AG04449 (cell line): ENCODE results near the gene CMTM5.

Source experiments
- CTCF ChIA-PET: fragments of 350-600 bp; formaldehyde crosslinking; extraction: SDS; loops from one replicate; lab custom pipeline; 2021; ENCODE audit warnings: antibody characterized with exemption; lab: Yijun Ruan, JAX
- POLR2A ChIA-PET: fragments of 400-600, 350-600 bp; formaldehyde crosslinking; extraction: SDS; loops from one replicate; lab custom pipeline; 2020; ENCODE audit warnings: antibody characterized with exemption, inconsistent platforms; lab: Yijun Ruan, JAX
- DNase-seq: peaks from one replicate; pipeline ENCODE4 v3.0.0-alpha.2; 2010; ENCODE audit warnings: low read depth, low spot score
- H3K4me3 ChIP-seq: 2 replicates; pipeline ENCODE4 v1.5.1; 2011; ENCODE audit warnings: low read depth, mild to moderate bottlenecking, control low read depth, low read length
- TF ChIP-seq, protein P1 (sequence below): IDR thresholded peaks from one replicate; pipeline ENCODE4 v1.5.1; 2011; ENCODE audit warnings: mild to moderate bottlenecking, moderate library complexity, low read length, control low read depth, inconsistent platforms; ENCODE audit not compliant: insufficient read depth; ENCODE audit errors: missing control alignments

CMTM5 gene

DNA sequence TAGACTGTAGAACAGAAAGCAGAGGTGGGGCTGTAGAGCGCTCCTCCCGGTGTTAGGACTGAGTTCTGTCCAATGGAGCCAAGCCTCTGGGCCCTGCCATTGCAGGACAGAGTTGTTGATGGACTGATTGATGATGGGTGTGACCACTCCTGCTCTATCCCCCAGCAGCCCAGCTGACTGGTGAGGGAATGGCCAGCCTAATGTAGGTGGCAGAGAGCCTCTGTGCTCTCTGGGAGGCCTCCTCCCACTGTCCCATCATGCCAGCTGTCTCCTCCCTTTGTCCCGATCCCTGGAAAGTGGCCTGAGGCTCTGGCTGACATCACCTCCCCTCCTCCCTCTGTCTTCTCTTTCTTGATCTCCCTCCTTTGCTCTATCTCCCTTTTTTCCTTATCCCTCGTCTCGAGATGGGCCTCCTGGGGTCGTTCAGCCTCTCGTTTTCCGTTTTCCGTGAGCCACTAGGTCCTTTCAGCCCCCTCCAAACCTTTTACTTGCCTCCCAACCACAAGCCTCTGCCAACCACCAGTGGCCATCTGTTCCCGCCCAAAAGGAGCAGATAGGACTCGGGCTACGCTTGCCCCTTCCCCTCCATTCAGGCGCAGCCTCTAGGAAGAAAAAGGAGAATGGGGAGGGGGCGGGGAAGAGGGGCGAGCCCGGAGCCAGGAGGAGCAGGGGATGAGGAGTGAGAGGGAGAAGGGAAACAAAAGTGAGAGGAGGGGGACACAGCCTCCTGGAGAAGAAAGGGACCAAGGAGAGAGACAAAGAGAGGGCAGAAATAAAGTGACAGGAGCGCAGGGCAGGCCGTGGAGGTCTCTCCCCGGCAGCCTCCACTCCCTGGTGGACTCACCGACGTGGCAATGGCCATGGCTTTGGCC, 12.4 kb upstream of the CMTM5 start:
- TF ChIP-seq, protein P1, sequence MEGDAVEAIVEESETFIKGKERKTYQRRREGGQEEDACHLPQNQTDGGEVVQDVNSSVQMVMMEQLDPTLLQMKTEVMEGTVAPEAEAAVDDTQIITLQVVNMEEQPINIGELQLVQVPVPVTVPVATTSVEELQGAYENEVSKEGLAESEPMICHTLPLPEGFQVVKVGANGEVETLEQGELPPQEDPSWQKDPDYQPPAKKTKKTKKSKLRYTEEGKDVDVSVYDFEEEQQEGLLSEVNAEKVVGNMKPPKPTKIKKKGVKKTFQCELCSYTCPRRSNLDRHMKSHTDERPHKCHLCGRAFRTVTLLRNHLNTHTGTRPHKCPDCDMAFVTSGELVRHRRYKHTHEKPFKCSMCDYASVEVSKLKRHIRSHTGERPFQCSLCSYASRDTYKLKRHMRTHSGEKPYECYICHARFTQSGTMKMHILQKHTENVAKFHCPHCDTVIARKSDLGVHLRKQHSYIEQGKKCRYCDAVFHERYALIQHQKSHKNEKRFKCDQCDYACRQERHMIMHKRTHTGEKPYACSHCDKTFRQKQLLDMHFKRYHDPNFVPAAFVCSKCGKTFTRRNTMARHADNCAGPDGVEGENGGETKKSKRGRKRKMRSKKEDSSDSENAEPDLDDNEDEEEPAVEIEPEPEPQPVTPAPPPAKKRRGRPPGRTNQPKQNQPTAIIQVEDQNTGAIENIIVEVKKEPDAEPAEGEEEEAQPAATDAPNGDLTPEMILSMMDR = no peak
- POLR2A ChIA-PET = interaction anchor here (0.9 to 1.5 kb wide), 2 partner anchors 11 to 43 kb away, joined by 4 read pairs; partner anchors contain the start of gene PABPN1
- CTCF ChIA-PET = interaction anchor here (1.1 to 12.6 kb wide), 5 partner anchors 16 to 196 kb away, joined by 3 to 153 read pairs (median 4); partner anchors contain the start of gene CMTM5
- DNase-seq = no peak
- H3K4me3 ChIP-seq = peak overlapping the region; percentile 74

DNA sequence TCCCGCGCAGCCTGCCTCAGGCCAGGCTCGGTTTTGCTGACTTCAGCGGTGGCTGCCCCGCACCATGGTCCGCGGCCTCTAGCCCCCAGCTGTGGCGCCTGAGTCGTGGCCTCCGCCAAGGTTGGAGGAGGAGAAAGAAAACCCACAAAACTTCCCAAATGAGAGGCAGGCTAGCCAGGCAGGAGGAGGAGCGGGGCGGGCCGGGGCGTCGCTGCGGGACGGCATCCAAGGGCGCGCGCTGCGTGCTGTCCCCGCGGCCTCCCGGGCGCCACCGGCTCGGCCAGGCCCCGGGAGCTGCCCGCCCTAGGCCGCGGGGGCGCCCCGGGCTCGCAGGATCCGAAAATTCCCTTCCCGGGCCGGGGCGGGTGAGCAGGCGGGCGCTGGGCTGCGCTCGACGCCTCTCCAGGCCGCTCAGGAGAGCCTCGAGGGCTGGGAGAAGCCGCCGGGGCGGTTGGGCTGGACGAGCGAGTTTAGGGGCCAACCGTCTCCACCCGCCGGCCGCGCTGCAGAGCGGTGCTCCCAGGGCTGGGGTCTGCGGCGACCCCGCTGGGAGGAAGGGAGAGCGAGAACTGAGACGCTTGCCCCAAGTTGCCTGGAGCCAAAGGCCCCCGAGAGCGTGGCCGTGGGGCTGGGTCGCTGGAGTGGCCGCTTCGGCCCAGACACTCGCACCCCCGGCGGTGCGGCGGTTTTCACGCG, 11.7 kb upstream of the CMTM5 start, which contains the start of gene EFS:
Gene EFS, minus strand, starts transcription at position 137 of the 696 bp plus-strand sequence. CDS start 147 bp downstream, outside the sequence.
- ChIA-PET POLR2A (interaction anchor here (1.2 to 1.8 kb wide), 2 partner anchors 20 to 44 kb away, joined by 3 to 11 read pairs; partner anchors contain the start of gene PABPN1), CTCF (interaction anchor here (12.6 kb wide), 1 partner anchor 15 kb away, joined by 153 read pairs; the partner anchor contains the start of gene CMTM5)
- TF ChIP-seq, protein P1 = no peak
- peak within 1 kb of the TSS; percentile 74 for H3K4me3 ChIP-seq
- DNase-seq = no peak

DNA sequence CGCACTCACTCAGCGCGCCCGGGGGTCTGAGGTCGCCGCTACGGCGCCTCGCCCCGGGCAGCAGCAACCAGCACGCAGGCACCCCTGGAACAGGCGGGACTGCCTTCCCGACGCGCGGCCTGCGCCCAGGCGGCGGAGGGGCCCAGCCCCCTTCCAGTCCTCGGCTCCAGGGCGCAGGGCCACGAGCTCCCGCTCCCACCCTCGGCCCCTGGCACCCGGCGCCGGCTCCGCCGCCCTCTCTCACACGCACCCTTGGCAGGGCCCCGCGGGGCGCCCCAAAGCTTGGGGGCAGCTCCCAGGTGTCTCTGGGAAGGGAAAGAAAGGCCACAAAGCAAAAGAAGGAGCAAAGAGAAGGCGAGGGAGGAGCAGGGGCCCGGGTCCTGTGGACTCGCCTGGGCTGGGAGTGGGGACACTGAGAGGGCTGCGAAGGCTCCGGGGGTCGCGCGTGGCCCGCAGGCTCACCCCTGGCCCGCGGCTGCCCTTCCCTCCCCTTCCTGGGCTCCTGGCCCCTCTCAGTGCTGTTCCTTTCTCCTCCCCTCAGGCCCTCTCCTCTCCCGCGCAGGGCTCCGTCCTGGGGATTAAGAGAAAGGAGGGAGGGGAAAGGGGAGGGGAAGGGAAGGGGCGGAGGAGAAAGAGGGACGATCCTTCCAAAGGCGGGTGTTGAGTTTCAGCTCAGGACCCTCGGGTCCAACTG, 11.0 kb upstream of the CMTM5 start:
- ChIA-PET CTCF (interaction anchor here (0.7 to 12.6 kb wide), 3 partner anchors 12 to 39 kb away, joined by 4 to 153 read pairs (median 7); partner anchors contain the start of gene CMTM5), POLR2A (interaction anchor here (0.7 to 2.2 kb wide), 5 partner anchors 8 to 45 kb away, joined by 3 to 11 read pairs (median 3); partner anchors contain the start of genes PABPN1 and SLC22A17)
- TF ChIP-seq, protein P1 = no peak
- H3K4me3 ChIP-seq = peak overlapping the region; percentile 74
- DNase-seq = no peak

DNA sequence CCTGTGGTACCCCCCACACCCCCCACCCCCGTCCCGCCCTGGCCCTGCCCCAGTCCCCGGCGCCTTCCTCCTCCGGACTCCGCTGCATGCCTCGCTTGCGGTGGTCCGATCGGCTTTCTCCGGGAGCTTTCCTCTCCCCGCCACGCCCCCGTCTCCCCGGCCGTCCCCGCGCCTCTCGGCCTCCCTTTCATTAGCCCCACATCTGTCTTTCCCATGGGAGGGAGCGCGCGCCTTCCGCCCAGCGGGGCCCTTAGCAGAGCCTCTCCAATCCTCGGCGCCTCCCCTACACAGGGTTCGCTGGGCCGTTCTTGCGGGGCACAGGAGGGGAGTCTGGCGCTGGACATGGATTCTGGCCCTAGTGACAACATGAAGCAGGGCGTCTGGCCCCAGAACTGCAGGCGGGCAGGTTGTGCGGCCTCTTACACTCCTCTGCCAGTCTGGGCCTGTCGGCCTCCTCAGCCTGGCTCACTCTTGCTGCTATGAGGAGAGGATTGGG, 10.4 kb upstream of the CMTM5 start:
- POLR2A ChIA-PET = interaction anchor here (0.7 to 2.2 kb wide), 5 partner anchors 8 to 45 kb away, joined by 3 to 11 read pairs (median 3); partner anchors contain the start of genes PABPN1 and SLC22A17
- peak overlapping the region; percentile 74 for H3K4me3 ChIP-seq
- CTCF ChIA-PET = interaction anchor here (0.7 to 12.6 kb wide), 3 partner anchors 12 to 40 kb away, joined by 4 to 153 read pairs (median 7); partner anchors contain the start of gene CMTM5
- no peak for DNase-seq
- TF ChIP-seq, protein P1 = no peak

DNA sequence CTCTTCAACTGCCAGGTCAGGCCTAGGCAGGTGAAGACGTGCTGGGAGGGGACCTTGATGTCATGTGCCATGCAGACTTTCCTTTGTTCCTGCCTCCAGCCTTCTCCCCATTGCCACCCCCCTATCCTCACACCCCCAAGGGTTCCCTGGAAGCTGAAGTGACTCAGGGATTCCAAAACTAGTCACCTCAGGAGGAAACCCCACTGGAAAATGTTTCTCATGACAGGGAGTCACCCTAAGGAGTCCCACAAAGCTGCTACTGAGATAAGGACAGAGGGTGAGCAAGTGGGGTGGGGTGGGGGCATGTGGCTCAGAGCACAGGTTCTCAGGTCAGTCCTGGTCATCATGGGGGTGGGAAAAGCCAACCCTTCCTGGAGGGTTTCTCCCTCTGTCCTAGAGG, 6.6 kb upstream of the CMTM5 start:
- no peak overlapping the region for H3K4me3 ChIP-seq
- no peak for DNase-seq
- ChIA-PET POLR2A (no interaction called here), CTCF (interaction anchor here (2.2 to 12.6 kb wide), 3 partner anchors 10 to 43 kb away, joined by 6 to 153 read pairs (median 14); partner anchors contain the start of gene CMTM5)
- TF ChIP-seq, protein P1 = no peak
